ENCODE measurements around the gene AOC1. TPM values are rescaled to one million over a fixed set of nuclear protein-coding genes. Genes with fewer than 3 reads are reported as not detected.

Gene AOC1
- total RNA-seq, 1 donor from 2014 or later = not detected

GRCh38 chr7:150820148-150820547 is 32.2 kb upstream of the AOC1 start:
- H3K9me3 ChIP-seq = no peaks in the 10 kb centered on the region
- no peaks in the 10 kb centered on the region for H3K4me1 ChIP-seq
- no peak overlapping the region for H3K27ac ChIP-seq
- H3K36me3 ChIP-seq = no peaks in the 10 kb centered on the region
- intact Hi-C loops (cut with DNase I) = no loop called here
- DNase-seq (ENCODE audit: extremely low spot score in 2 of 2) = no peak
- no peak for TF ChIP-seq POLR2A (IDR thresholded peaks at IDR 0.05)
- TF ChIP-seq POLR2AphosphoS5 (IDR thresholded peaks at IDR 0.05; ENCODE audit: insufficient read depth in 1 of 2, low read depth in 1 of 2) = no peak
- no peak overlapping the region for H3K4me3 ChIP-seq
- no peaks in the 10 kb centered on the region for H3K27me3 ChIP-seq

- intact Hi-C loops (cut with DNase I) = no loop called here
- Histone ChIP-seq H3K36me3 (no peaks in the 10 kb centered on the region), H3K27me3 (no peaks in the 10 kb centered on the region), H3K4me3 (no peak overlapping the region), H3K27ac (no peak overlapping the region), H3K4me1 (no peaks in the 10 kb centered on the region), H3K9me3 (no peaks in the 10 kb centered on the region)
- DNase-seq (ENCODE audit: extremely low spot score in 2 of 2) = no peak
- TF ChIP-seq POLR2AphosphoS5 (IDR thresholded peaks at IDR 0.05; ENCODE audit: insufficient read depth in 1 of 2, low read depth in 1 of 2) (no peak), POLR2A (IDR thresholded peaks at IDR 0.05) (no peak), CTCF (IDR thresholded peaks at IDR 0.05) (no peak)
Measured at GRCh38 chr7:150820578-150821198, 31.6 kb upstream of the AOC1 start.

GRCh38 chr7:150823043-150823442 is 29.3 kb upstream of the AOC1 start:
- peak overlapping the region; percentile 23 for H3K27ac ChIP-seq
- no peak for TF ChIP-seq POLR2AphosphoS5 (IDR thresholded peaks at IDR 0.05; ENCODE audit: insufficient read depth in 1 of 2, low read depth in 1 of 2)
- no peaks in the 10 kb centered on the region for H3K36me3 ChIP-seq
- intact Hi-C loops (cut with DNase I) = no loop called here
- H3K27me3 ChIP-seq = no peaks in the 10 kb centered on the region
- DNase-seq (ENCODE audit: extremely low spot score in 2 of 2) = no peak
- H3K9me3 ChIP-seq = no peaks in the 10 kb centered on the region
- no peaks in the 10 kb centered on the region for H3K4me1 ChIP-seq
- H3K4me3 ChIP-seq = no peak overlapping the region

- Histone ChIP-seq H3K27me3 (no peaks in the 10 kb centered on the region), H3K4me1 (no peaks in the 10 kb centered on the region), H3K27ac (peak overlapping the region; percentile 23), H3K9me3 (no peaks in the 10 kb centered on the region), H3K4me3 (no peak overlapping the region), H3K36me3 (no peaks in the 10 kb centered on the region)
- intact Hi-C loops (cut with DNase I) = no loop called here
- TF ChIP-seq POLR2AphosphoS5 (IDR thresholded peaks at IDR 0.05; ENCODE audit: insufficient read depth in 1 of 2, low read depth in 1 of 2) (no peak), POLR2A (IDR thresholded peaks at IDR 0.05) (no peak), CTCF (IDR thresholded peaks at IDR 0.05) (no peak)
- DNase-seq (ENCODE audit: extremely low spot score in 2 of 2) = no peak
Measured at GRCh38 chr7:150823484-150824126, 28.7 kb upstream of the AOC1 start.

- intact Hi-C loops (cut with DNase I) = no loop called here
- no peak for DNase-seq (ENCODE audit: extremely low spot score in 2 of 2)
- no peak overlapping the region for H3K4me3 ChIP-seq
- H3K27me3 ChIP-seq = no peaks in the 10 kb centered on the region
- no peaks in the 10 kb centered on the region for H3K9me3 ChIP-seq
- H3K4me1 ChIP-seq = no peaks in the 10 kb centered on the region
- no peaks in the 10 kb centered on the region for H3K36me3 ChIP-seq
- TF ChIP-seq CTCF (IDR thresholded peaks at IDR 0.05) (no peak), POLR2A (IDR thresholded peaks at IDR 0.05) (no peak), POLR2AphosphoS5 (IDR thresholded peaks at IDR 0.05; ENCODE audit: insufficient read depth in 1 of 2, low read depth in 1 of 2) (no peak)
- H3K27ac ChIP-seq = no peak overlapping the region
Measured at GRCh38 chr7:150824379-150825177, 27.7 kb upstream of the AOC1 start.

All from vagina (tissue), 2 donors.